PC-3 (cell line): ENCODE data around the gene PRKCQ.

ENCODE experiments used
- EZH2 ChIP-seq: fragments of 300-600 bp; sonication (generic); IDR thresholded peaks from one replicate; pipeline ENCODE4 v1.6.1; 2017; ENCODE audit warnings: antibody characterized with exemption, mild to moderate bottlenecking, low read length; ENCODE audit not compliant: unreplicated experiment
- TF ChIP-seq, protein P1 (sequence below): fragments of 300-600 bp; sonication (generic); conservative IDR thresholded peaks from 2 replicates; pipeline ENCODE4 v1.5.1; 2017; ENCODE audit warnings: antibody characterized with exemption, low read depth, mild to moderate bottlenecking, low read length

DNA sequence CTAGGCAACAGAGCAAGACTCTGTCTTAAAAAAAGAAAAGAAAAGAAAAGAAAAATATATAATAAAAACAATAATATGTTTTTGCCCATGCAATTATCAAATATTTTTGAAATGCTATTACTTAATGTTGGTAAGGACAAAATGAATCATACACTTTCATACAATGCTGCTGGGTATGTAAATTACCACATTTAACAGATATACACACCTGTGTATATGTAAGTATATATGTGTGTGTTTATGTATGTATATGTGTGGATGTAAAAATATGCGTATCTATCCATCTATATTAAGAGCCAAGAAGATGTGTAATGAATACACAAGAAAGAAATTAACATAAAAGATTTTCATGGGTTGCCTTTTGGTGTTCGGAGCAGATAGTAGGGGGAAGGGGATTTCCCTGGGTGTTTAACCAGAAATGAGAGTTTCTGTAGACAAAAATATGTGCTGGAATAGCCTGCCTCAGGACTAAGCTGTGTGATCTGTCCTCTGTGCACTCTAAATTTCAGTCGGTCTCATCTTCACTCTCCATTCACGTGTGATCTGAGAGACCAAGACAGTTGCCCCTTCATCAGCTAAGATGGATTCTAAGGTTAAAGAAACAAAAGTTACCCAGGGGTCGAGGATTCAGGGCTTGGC lies 61.2 kb downstream of the PRKCQ start:
- TF ChIP-seq, protein P1, sequence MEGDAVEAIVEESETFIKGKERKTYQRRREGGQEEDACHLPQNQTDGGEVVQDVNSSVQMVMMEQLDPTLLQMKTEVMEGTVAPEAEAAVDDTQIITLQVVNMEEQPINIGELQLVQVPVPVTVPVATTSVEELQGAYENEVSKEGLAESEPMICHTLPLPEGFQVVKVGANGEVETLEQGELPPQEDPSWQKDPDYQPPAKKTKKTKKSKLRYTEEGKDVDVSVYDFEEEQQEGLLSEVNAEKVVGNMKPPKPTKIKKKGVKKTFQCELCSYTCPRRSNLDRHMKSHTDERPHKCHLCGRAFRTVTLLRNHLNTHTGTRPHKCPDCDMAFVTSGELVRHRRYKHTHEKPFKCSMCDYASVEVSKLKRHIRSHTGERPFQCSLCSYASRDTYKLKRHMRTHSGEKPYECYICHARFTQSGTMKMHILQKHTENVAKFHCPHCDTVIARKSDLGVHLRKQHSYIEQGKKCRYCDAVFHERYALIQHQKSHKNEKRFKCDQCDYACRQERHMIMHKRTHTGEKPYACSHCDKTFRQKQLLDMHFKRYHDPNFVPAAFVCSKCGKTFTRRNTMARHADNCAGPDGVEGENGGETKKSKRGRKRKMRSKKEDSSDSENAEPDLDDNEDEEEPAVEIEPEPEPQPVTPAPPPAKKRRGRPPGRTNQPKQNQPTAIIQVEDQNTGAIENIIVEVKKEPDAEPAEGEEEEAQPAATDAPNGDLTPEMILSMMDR, result no peak
- no peak for TF ChIP-seq EZH2
